IPS DF 6.9 (cell line): ENCODE data around the gene ALG13.

Experiments
- DNase-seq: peaks from one replicate; pipeline ENCODE4 v3.0.0-alpha.2; 2013; ENCODE audit warnings: low read depth, low spot score
- H3K27ac ChIP-seq: one replicate; pipeline ENCODE4 v1.5.1; 2013; ENCODE audit warnings: low read length, control low read depth
- H3K27me3 ChIP-seq: 2 replicates; pipeline ENCODE4 v1.6.1; 2013; ENCODE audit warnings: mild to moderate bottlenecking, low read length; ENCODE audit not compliant: control insufficient read depth, insufficient read depth
- H3K36me3 ChIP-seq: 2 replicates; pipeline ENCODE4 v1.6.1; 2013; ENCODE audit warnings: low read length; ENCODE audit not compliant: control insufficient read depth, insufficient read depth
- H3K4me1 ChIP-seq: 2 replicates; pipeline ENCODE4 v1.6.1; 2013; ENCODE audit warnings: low read length; ENCODE audit not compliant: control insufficient read depth, insufficient read depth
- H3K4me3 ChIP-seq: 2 replicates; pipeline ENCODE4 v1.5.1; 2013; ENCODE audit warnings: mild to moderate bottlenecking, low read length
- H3K9me3 ChIP-seq: 2 replicates; pipeline ENCODE4 v1.6.1; 2013; ENCODE audit warnings: low read length, inconsistent platforms; ENCODE audit not compliant: control insufficient read depth, insufficient read depth
- WGBS: extraction: QIAGEN DNeasy Blood & Tissue Kit; methylation state at CpG from one replicate; pipeline ENCODE4 v1.1.7; 2013; ENCODE audit warnings: mixed read lengths, missing lambda C conversion rate; ENCODE audit not compliant: insufficient read length, insufficient coverage; 5-methylcytosine and 5-hydroxymethylcytosine counted together

ALG13 gene

DNA sequence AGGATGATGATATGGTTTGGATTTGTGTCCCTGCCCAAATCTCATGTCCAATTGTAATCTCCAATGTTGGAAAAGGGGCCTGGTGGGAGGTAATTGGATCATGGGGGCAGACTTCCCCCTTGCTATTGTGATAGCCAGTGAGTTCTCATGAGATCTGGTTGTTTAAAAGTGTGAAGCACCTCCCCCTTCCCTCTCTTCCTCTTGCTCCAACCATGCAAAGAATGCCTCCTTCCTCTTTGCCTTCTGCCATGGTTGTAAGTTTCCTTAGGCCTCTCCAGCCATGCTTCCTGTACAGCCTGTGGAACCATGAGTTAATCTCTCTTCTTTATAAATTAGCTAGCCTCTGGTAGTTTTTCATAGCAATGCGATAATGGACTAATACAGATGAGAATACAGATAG lies 19.7 kb upstream of the ALG13 start:
- Histone ChIP-seq H3K4me1 (no peaks in the 10 kb centered on the region), H3K36me3 (no peaks in the 10 kb centered on the region), H3K27ac (no peak overlapping the region), H3K9me3 (no peaks in the 10 kb centered on the region), H3K27me3 (no peaks in the 10 kb centered on the region), H3K4me3 (no peak overlapping the region)
- no peak for DNase-seq
- WGBS = no CpG with 5 or more reads among the region's 1 CpG

DNA sequence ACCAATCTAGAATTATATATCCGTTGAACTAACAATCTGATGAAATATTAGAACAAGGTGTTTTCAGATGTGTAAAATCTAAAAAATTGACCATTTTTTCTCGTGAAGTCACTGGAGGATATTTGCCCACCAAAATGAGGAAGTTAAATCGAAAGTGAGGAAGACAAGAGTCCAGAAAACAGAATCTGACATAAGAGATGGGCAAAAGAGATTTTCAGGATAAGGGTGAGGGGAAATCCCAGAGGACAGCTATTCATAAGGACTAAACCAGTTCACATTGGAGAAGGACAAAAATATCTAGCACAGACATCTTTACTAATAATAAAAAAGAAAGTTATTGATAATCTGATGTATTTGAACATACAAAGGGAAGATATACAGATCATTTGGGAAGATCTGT lies 18.7 kb upstream of the ALG13 start:
- H3K27me3 ChIP-seq = no peaks in the 10 kb centered on the region
- no peaks in the 10 kb centered on the region for H3K4me1 ChIP-seq
- H3K36me3 ChIP-seq = no peaks in the 10 kb centered on the region
- H3K4me3 ChIP-seq = no peak overlapping the region
- no peak for DNase-seq
- H3K27ac ChIP-seq = no peak overlapping the region
- no peaks in the 10 kb centered on the region for H3K9me3 ChIP-seq
- no CpG with 5 or more reads among the region's 3 CpGs for WGBS

DNA sequence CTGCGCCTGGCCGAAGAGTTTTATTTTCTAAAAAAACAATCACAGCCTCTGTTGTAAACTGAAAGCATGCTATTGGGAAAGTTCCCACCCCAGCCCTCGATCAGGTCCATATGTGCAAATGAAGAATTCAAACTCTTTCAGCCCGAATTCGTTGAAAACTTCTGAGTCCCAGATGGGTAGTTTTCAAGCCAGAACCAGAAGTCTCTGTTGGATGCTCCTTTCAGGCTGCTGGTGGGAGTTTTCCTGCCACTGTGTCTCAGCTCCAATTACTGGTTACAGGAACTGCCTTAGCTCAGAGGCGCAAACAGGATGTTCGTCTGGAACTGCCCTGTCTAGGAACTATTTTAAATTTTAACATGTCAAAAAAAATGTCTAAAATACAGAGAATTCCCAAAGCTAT lies 9.3 kb upstream of the ALG13 start:
- WGBS = no CpG with 5 or more reads among the region's 7 CpGs
- H3K4me3 ChIP-seq = no peak overlapping the region
- H3K36me3 ChIP-seq = no peaks in the 10 kb centered on the region
- H3K27ac ChIP-seq = no peak overlapping the region
- H3K9me3 ChIP-seq = no peaks in the 10 kb centered on the region
- H3K27me3 ChIP-seq = no peaks in the 10 kb centered on the region
- DNase-seq = no peak
- H3K4me1 ChIP-seq = no peaks in the 10 kb centered on the region

DNA sequence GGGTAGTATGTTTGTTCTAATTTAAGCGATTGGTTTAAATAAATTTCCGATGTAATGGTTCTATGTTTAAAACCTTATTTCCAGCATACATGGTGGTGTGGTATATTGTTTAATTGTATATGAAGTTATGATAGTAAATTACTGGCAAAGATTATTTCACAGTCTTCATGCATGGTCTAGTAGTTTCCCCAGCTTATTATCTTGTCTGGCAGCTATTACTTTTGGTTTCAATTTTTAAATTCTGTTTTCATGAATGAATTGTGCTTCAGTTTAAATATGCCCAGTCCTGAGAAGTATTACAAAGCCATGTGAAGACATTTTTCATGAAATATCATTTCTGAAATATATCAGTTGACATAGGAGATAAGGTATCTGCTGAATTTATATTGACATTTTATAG lies 6.3 kb downstream of the ALG13 start:
- Histone ChIP-seq H3K4me1 (no peaks in the 10 kb centered on the region), H3K36me3 (no peaks in the 10 kb centered on the region; the same call in 1 of the 2 replicates), H3K4me3 (no peak overlapping the region), H3K27me3 (no peaks in the 10 kb centered on the region), H3K9me3 (no peaks in the 10 kb centered on the region), H3K27ac (no peak overlapping the region)
- DNase-seq = no peak
- WGBS = no CpG with 5 or more reads among the region's 2 CpGs

DNA sequence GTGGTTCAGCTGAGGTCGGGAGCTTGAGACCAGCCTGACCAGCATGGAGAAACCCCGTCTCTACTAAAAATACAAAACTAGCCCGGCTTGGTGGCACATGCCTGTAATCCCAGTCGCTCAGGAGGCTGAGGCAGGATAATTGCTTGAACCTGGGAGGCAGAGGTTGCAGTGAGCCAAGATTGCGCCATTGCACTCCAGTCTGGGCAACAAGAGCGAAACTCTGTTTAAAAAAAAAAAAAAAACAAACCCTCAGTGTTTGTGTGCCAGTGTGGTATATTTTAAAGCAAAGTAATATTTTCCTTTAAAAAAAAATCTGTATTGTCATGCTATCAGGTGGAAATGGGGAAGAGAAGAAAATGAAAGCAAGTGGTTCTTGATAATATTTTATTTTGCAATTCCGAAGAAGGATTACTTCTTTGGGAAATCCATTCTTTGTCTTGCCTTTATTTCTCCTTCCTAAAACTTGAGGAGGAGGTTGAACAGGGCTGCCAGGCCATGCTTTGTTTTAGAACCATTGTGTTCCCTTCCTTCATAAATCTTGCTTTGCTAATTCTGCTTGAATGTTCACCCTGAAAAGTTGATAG lies 14.4 kb downstream of the ALG13 start:
- no peaks in the 10 kb centered on the region for H3K27me3 ChIP-seq
- H3K4me3 ChIP-seq = no peak overlapping the region
- H3K27ac ChIP-seq = no peak overlapping the region
- no peak for DNase-seq
- WGBS = no CpG with 5 or more reads among the region's 7 CpGs
- H3K36me3 ChIP-seq = no peaks in the 10 kb centered on the region
- H3K9me3 ChIP-seq = no peaks in the 10 kb centered on the region
- H3K4me1 ChIP-seq = no peaks in the 10 kb centered on the region

DNA sequence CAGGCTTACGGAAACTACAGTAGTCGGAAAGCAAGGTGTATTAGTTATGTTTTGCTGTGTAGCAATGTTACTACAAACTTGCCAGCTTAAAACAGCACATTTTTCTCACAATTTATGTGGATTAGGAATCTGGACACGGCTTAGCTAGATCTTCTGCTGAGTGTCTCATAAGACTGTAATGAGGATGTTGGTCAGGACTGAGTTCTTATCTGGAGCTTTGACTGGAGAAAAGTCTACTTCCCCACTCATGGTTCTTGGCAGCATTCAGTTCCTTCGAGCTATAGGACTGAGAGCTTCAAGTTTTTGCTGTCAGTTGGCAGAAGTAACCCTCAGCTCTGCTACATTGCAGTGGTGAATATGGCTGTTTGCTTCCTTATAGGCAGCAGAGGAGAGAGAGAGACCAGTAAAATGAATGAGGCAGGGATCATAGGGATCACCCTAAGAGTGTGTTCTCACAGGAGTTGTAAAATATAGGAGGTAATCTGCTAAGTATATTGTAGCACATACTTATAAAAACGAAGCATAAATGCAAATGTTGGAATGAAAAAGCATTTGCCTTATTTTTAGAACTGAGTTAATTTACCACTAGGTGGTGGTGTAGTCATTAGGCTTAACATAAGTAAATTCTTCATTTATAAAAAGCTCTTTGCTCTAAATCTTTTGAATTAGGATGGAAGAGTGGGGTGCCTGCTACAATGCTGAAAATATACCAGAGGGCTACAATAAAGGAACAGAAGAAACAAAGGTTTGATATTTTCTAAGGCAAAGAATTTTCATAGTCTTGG lies 38.6 kb downstream of the ALG13 start:
- no peaks in the 10 kb centered on the region for H3K9me3 ChIP-seq
- no peaks in the 10 kb centered on the region for H3K4me1 ChIP-seq
- H3K27me3 ChIP-seq = no peaks in the 10 kb centered on the region
- no peaks in the 10 kb centered on the region; the same call in 1 of the 2 replicates for H3K36me3 ChIP-seq
- no CpG with 5 or more reads among the region's 5 CpGs for WGBS
- no peak overlapping the region for H3K27ac ChIP-seq
- H3K4me3 ChIP-seq = no peak overlapping the region
- no peak for DNase-seq

DNA sequence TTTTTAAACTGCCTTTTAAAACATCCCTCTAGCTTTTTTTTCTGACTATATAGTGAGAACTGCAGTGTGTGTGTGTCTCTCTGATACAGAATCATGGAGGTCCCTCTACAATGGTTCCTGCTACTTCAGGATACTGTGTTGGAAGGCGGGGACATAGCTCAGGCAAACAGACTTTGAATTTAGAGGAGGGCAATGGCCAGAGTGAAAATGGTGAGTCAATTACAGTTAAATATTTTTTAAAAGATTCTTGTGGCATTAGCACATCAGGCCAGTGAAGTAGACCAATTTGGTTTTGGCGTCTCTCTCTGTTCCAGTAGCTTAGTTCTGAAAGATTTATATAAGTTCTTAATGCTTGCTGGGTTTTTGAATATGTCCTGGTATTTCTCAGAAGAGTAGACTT lies 47.1 kb downstream of the ALG13 start:
- Histone ChIP-seq H3K4me3 (no peak overlapping the region), H3K4me1 (no peaks in the 10 kb centered on the region), H3K27me3 (no peaks in the 10 kb centered on the region), H3K9me3 (no peaks in the 10 kb centered on the region), H3K27ac (no peak overlapping the region), H3K36me3 (no peaks in the 10 kb centered on the region; the same call in 1 of the 2 replicates)
- no CpG with 5 or more reads among the region's 2 CpGs for WGBS
- DNase-seq = no peak

DNA sequence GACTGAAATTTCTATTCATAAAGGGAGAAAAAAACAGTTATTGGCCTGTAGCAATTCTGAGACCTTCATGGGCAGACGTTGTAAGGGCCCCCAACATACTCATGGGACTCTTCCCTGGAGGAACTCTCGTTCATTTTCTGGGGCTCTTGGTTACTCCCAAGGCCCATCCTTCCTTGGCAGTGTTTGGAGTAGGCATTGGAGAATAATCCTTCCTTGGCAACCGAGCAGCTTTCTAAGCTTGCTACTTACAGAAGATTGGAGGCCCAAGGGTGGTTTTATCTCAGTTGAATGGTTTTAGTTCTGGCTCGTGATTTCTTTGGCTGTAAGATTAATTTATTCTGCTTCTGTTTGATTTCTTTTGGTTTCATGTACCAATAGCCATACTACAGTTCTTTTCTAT lies 50.4 kb downstream of the ALG13 start:
- Histone ChIP-seq H3K9me3 (no peaks in the 10 kb centered on the region), H3K4me3 (no peak overlapping the region), H3K27me3 (no peaks in the 10 kb centered on the region), H3K36me3 (no peaks in the 10 kb centered on the region; the same call in 1 of the 2 replicates), H3K4me1 (no peaks in the 10 kb centered on the region), H3K27ac (no peak overlapping the region)
- no peak for DNase-seq
- WGBS = no CpG with 5 or more reads among the region's 4 CpGs

DNA sequence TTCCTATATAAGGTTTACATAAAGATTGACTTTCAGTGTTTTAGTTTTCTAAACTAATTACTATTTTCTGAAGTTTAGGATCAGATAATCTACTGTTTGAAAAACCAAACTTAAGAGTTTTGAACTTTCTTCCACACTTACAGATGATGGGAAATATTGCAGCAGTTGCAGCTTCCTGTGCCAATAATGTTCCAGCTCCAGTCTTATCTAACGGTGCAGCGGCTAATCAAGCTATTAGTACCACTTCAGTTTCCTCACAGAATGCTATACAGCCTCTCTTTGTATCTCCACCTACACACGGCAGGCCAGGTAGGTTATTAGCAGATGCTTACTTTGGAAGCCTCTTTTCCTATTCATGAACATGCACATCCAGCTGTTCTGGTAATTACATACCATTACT lies 55.6 kb downstream of the ALG13 start:
- no peak overlapping the region for H3K27ac ChIP-seq
- no peaks in the 10 kb centered on the region for H3K36me3 ChIP-seq
- DNase-seq = no peak
- H3K4me1 ChIP-seq = no peaks in the 10 kb centered on the region
- H3K9me3 ChIP-seq = no peaks in the 10 kb centered on the region
- H3K4me3 ChIP-seq = no peak overlapping the region
- H3K27me3 ChIP-seq = no peaks in the 10 kb centered on the region
- WGBS = no CpG with 5 or more reads among the region's 3 CpGs

DNA sequence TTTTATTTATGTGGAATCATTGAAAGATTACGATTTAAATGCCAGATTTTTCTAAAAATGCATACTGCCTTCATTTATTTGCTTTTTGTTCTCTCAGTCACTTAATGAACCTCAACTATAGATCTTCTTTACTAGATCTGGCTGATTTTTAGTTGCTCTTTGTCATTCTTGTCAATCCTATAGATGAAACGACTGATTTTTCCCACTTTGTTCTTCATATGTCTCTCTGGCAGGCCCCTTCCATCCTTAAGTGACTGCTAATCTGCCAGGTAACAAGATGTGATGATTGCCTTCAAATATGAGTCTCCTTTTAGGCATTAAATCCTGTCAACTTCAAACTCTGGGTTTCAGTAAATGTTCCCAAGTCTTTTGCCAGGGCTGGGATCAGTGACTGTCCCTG lies 61.0 kb downstream of the ALG13 start:
- WGBS = no CpG with 5 or more reads among the region's 2 CpGs
- no peak for DNase-seq

DNA sequence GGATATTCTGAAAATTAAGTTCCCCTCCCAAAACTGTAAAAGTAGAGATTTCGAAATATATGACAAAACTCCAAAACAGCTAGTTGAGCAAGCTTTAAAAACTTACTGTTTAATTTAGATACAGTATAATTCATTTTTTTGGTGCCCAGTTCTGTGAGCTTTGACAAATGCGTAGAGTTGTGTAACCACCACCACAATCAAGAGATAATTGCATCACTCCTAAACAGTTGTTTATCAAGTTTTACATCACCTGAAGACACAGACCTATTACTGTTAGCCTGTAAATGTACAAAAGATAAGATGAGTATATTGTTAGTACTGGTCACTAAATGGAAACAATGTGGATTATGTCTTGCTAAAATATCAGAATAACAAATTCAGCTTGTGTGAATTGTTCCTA lies 62.3 kb downstream of the ALG13 start:
- Histone ChIP-seq H3K4me3 (no peak overlapping the region), H3K27ac (no peak overlapping the region), H3K27me3 (no peaks in the 10 kb centered on the region), H3K36me3 (no peaks in the 10 kb centered on the region), H3K9me3 (no peaks in the 10 kb centered on the region), H3K4me1 (no peaks in the 10 kb centered on the region)
- DNase-seq = no peak
- no CpG with 5 or more reads among the region's 2 CpGs for WGBS

More for the DNA sequence above, 61.0 kb downstream of the ALG13 start:
- Histone ChIP-seq H3K36me3 (no peaks in the 10 kb centered on the region), H3K4me1 (no peaks in the 10 kb centered on the region), H3K9me3 (no peaks in the 10 kb centered on the region), H3K27ac (no peak overlapping the region), H3K4me3 (no peak overlapping the region), H3K27me3 (no peaks in the 10 kb centered on the region)
